NCI-H1048 (cell line): ENCODE measurements around the gene MCTP1.

ENCODE experiments used
- DNase-seq: peaks from one replicate; lab custom pipeline; 2025; lab: John Stamatoyannopoulos, UW

The MCTP1 gene

GRCh38 chr5:94812232-94812631 is 472.7 kb downstream of the MCTP1 start:
- no peak for DNase-seq

- no peak for DNase-seq
Measured at GRCh38 chr5:94811331-94811730, 473.6 kb downstream of the MCTP1 start.

GRCh38 chr5:94810877-94811276 is 474.0 kb downstream of the MCTP1 start:
- no peak for DNase-seq

GRCh38 chr5:94810281-94810680 is 474.6 kb downstream of the MCTP1 start:
- DNase-seq, result no peak

GRCh38 chr5:94808497-94808896 is 476.4 kb downstream of the MCTP1 start:
- no peak for DNase-seq

GRCh38 chr5:94807985-94808384 is 476.9 kb downstream of the MCTP1 start:
- no peak for DNase-seq

- DNase-seq, result no peak
Measured at GRCh38 chr5:94802450-94802849, 482.4 kb downstream of the MCTP1 start.

- no peak for DNase-seq
Measured at GRCh38 chr5:94796586-94796985, 488.3 kb downstream of the MCTP1 start.

GRCh38 chr5:94793816-94794198 is 491.1 kb downstream of the MCTP1 start:
- DNase-seq, result no peak

- DNase-seq, result no peak
Measured at GRCh38 chr5:94793113-94793815, 491.6 kb downstream of the MCTP1 start.

- no peak for DNase-seq
Measured at GRCh38 chr5:94791829-94792228, 493.1 kb downstream of the MCTP1 start.

GRCh38 chr5:94788527-94788926 is 496.4 kb downstream of the MCTP1 start:
- no peak for DNase-seq

GRCh38 chr5:94784536-94785505 is 500.1 kb downstream of the MCTP1 start:
- DNase-seq, result no peak

GRCh38 chr5:94782383-94782782 is 502.5 kb downstream of the MCTP1 start:
- DNase-seq, result no peak

GRCh38 chr5:94779684-94780083 is 505.2 kb downstream of the MCTP1 start:
- DNase-seq, result no peak

GRCh38 chr5:94778732-94779131 is 506.2 kb downstream of the MCTP1 start:
- no peak for DNase-seq

- DNase-seq, result no peak
Measured at GRCh38 chr5:94778299-94778698, 506.6 kb downstream of the MCTP1 start.

GRCh38 chr5:94777056-94777880 is 507.6 kb downstream of the MCTP1 start:
- no peak for DNase-seq

- DNase-seq, result no peak
Measured at GRCh38 chr5:94776167-94776566, 508.7 kb downstream of the MCTP1 start.

- DNase-seq, result no peak
Measured at GRCh38 chr5:94775088-94775487, 509.8 kb downstream of the MCTP1 start.

- DNase-seq, result no peak
Measured at GRCh38 chr5:94771742-94772141, 513.2 kb downstream of the MCTP1 start.

- no peak for DNase-seq
Measured at GRCh38 chr5:94769996-94770395, 514.9 kb downstream of the MCTP1 start.
